Femur (tissue), 1 donor: Measurements from ENCODE around the gene CAPZA3.
"Not testable (repeated sequence)": the region's sequence is repeated elsewhere in the genome, so short reads cannot be mapped to it uniquely, and the experiment has no call there.

ENCODE experiments used
- DNase-seq: peaks from one replicate; pipeline ENCODE4 v3.0.0-alpha.2; 2017

CAPZA3 gene

GRCh38 chr12:18737819-18738218 lies at the start of gene CAPZA3, which contains the start of gene PLCZ1:
TSS of gene CAPZA3 (plus strand) at chr12:18738119. CDS start at chr12:18738269, 150 bp downstream.
TSS of gene PLCZ1 (minus strand) at chr12:18738012. CDS start at chr12:18737371, 641 bp downstream.
- no peak for DNase-seq

- DNase-seq, result no peak
Observed at GRCh38 chr12:18689771-18690170, 48.1 kb upstream of the CAPZA3 start.

GRCh38 chr12:18690653-18691052 lies 47.3 kb upstream of the CAPZA3 start:
- DNase-seq, result no peak

- not testable (repeated sequence) for DNase-seq
Observed at GRCh38 chr12:18693986-18694385, 43.9 kb upstream of the CAPZA3 start.

GRCh38 chr12:18696971-18697602 lies 40.8 kb upstream of the CAPZA3 start:
- DNase-seq, result no peak

- DNase-seq, result no peak
Observed at GRCh38 chr12:18700271-18700670, 37.6 kb upstream of the CAPZA3 start.

- DNase-seq, result no peak
Observed at GRCh38 chr12:18703321-18703720, 34.6 kb upstream of the CAPZA3 start.

DNA sequence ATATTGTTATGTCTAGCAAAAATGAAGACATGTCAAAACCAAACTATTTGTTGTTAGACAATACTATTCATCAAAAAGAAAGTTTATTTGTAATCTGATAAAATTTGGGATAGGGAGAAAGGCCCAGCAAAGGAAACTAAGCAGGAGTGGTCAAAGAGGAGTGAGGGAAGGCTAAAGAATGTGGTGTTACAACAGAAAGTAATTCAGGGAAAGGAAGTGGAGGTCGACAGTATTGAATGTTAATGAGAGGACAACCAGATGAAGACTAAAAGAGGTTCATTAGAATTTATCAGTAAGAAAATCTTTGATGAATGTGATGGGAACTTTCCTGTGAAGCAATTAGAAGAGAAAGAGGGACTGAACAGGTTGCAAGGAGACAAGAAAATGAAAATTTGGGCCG lies 34.0 kb upstream of the CAPZA3 start:
- no peak for DNase-seq

GRCh38 chr12:18706798-18707197 lies 31.1 kb upstream of the CAPZA3 start:
- no peak for DNase-seq

GRCh38 chr12:18716236-18716635 lies 21.7 kb upstream of the CAPZA3 start:
- no peak for DNase-seq

DNA sequence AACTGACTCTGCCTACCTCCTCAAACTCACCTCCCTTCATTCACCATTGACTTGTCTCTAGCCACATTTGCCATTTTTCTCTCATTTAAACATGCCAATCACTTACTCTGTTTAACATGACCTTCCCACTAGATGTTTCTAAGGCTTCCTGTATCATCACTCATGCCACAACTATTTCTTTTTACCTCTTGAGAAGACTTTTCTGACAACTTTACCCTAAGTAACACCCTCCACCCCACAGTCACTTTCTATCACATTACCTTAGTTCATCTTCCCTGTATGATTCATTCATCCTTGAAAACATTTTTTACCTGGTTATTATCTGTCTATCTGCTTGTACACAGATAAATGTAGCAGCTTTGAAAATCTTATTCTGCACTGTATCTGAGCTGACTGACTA lies 19.5 kb upstream of the CAPZA3 start:
- DNase-seq, result no peak

DNA sequence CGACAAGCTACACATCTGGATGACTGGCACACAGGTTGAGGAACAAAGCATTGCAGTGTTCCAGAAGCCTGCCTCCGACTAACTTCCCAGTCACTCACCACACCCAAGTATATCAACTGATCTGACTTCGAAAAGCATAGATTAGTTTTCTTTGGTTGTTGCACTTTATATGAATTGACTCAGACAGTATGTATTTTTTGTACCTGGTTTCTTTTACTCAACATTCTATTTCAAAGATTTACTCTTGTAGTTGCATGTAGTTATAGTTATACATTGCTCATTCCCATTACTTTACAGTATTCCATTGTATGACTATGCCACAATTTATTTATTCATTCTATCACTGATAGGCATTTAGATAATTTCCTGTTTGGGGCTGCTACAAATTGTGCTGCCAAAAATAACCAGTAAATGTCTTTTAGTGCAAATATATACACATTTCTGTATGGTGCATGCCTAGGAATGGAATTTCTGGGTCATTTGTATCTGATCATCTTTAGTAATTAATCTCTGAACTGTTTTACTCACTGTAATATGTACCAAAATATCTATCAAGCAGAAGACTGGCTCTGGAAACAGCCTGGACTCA lies 17.9 kb upstream of the CAPZA3 start:
- no peak for DNase-seq

DNA sequence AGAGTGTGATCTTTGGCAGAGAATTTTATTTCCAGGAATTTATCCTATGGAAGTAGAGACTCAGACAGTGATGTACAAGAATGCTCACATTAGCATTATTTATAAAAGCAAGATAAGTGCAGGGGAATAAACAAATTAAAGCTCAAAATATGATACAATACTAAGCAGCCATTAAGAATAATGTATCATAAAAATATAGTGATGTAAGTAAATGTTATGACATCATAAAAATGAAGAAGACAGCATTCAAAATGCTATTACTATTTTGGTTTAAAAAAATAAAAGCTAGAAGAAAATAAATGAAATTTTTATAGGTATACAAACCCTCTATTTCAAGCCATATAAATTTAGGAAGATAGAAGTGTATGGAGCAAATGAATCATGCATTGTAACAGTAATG lies 17.2 kb upstream of the CAPZA3 start:
- no peak for DNase-seq

- DNase-seq, result no peak
Observed at GRCh38 chr12:18721452-18721851, 16.5 kb upstream of the CAPZA3 start.

GRCh38 chr12:18723752-18724151 lies 14.2 kb upstream of the CAPZA3 start:
- DNase-seq, result no peak

DNA sequence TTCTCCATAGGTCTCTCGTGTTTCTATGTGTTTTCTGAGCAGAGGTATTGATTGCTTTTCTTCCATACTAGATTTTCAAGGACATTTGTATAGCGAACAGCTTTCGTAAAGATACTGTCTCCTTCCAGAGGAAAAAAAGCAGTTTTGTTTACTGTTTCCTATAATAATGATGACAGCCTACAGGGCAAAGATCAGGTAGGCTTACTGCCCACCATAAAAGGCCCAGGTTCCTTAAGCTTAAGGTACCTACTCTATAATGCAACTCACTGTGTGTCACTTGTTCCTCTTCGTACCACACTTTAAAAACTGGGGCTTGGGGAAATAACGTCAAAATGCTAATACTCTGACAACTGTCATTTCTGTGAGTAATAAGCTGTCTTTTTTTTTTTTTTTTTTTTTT lies 6.8 kb upstream of the CAPZA3 start:
- DNase-seq, result no peak

- DNase-seq, result no peak
Observed at GRCh38 chr12:18747895-18748294, 10.0 kb downstream of the CAPZA3 start.

GRCh38 chr12:18749386-18749957 lies 11.6 kb downstream of the CAPZA3 start:
- no peak for DNase-seq

- DNase-seq, result no peak
Observed at GRCh38 chr12:18750085-18750484, 12.2 kb downstream of the CAPZA3 start.

DNA sequence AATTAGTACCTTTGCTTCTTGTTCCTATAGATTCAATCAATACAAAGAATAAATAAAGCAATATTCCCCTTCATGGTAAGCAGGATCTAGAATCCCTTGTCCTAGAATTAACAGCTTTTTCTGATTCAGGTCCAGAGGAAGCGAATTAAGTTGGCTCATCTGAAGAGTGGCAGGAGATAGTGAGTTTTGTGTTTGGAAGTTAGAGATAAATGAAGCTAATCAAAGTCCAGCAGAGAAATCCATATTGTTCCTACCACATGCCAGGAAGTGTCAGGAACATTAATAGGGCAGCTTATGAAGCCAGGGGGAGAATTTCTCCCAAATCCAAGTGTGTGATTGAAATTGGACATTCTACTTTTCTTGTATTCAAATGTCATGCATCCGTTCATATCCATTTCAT lies 13.9 kb downstream of the CAPZA3 start:
- DNase-seq, result no peak

DNA sequence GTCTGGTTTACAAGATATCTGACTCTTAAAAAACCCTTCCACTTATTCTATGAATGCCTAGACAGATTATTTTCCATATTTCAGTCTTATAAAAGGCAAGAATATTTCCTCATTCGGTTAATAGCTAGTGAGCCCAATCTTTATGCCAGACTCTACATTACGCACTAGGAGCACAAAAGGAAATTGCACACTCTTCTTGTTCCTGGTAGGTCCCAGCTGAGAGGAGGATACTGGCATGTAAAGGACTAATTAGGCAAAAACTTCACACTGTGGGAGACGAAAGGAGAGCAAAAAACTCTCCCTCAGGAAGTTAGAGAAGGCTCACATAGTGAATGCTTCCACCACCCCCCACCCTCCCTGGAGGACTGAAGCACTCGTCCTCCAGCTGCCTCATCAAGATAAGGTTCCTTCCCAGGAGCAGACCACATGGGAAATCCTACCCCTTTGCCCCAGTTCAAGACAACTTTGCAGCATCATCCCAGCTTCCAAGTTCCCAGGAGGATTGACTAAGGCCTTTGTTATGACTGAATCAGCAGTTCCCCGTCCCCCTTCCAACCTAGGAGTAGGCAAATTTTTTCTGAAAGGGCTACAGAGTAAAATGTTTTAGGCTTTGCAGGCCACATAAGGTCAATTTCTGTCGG lies 14.5 kb downstream of the CAPZA3 start:
- DNase-seq, result no peak

DNA sequence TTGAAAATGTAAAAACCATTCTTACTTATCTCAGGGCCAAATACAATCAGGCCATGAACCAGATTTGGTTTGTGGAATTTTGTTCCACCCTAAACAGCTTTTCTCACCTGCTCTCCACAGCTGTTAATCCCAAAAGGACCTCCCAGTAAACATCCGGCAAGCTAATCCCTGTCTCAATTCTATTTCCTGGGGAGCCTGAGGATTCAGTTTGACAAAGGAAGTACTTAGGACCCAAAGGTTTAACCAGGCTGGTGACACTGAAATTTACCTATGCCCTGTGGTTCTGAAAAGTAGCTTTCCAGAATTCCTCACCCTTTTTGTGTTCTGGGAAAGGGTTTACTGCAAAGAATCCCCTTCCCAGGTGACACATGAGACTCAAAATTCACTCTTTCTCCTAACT lies 15.0 kb downstream of the CAPZA3 start:
- no peak for DNase-seq

GRCh38 chr12:18753481-18754123 lies 15.7 kb downstream of the CAPZA3 start:
- no peak for DNase-seq
